GM21447 (cell line): ENCODE data around the gene BRS3.

Source experiments
- ATAC-seq: cut with Tn5 transposase; IDR thresholded peaks from one replicate; pipeline ENCODE4 v1.9.1; 2021; ENCODE audit not compliant: unreplicated experiment

The BRS3 gene

GRCh38 chrX:136493011-136493410, 5.3 kb downstream of the BRS3 start:
- ATAC-seq, result no peak

GRCh38 chrX:136495043-136495442, 7.3 kb downstream of the BRS3 start:
- ATAC-seq, result no peak

- no peak for ATAC-seq
Observed at GRCh38 chrX:136496186-136496763, 8.5 kb downstream of the BRS3 start.

- peak; percentile 75 for ATAC-seq
Observed at GRCh38 chrX:136496764-136497555, 9.2 kb downstream of the BRS3 start.

- peak; percentile 11 for ATAC-seq
Observed at GRCh38 chrX:136497556-136498052, 9.9 kb downstream of the BRS3 start, which contains the start of gene HTATSF1. Gene HTATSF1, plus strand, starts transcription at chrX:136497592. Its CDS starts 93 bp downstream, at chrX:136497685.

GRCh38 chrX:136519069-136519468, 31.3 kb downstream of the BRS3 start:
- no peak for ATAC-seq

GRCh38 chrX:136523770-136524169, 36.0 kb downstream of the BRS3 start:
- no peak for ATAC-seq

- ATAC-seq, result no peak
Observed at GRCh38 chrX:136525738-136526606, 38.2 kb downstream of the BRS3 start.

- ATAC-seq, result no peak
Observed at GRCh38 chrX:136528645-136529315, 41.0 kb downstream of the BRS3 start.

- ATAC-seq, result no peak
Observed at GRCh38 chrX:136529795-136530194, 42.0 kb downstream of the BRS3 start.

GRCh38 chrX:136531951-136532350, 44.2 kb downstream of the BRS3 start, which contains the start of gene VGLL1:
Gene VGLL1, plus strand, starts transcription at chrX:136532215. Its CDS starts 3,806 bp downstream, at chrX:136536021.
- no peak for ATAC-seq

GRCh38 chrX:136534131-136534530, 46.4 kb downstream of the BRS3 start:
- ATAC-seq, result no peak

- no peak for ATAC-seq
Observed at GRCh38 chrX:136538811-136539210, 51.1 kb downstream of the BRS3 start.

GRCh38 chrX:136540226-136540625, 52.5 kb downstream of the BRS3 start:
- no peak for ATAC-seq

GRCh38 chrX:136541294-136541693, 53.5 kb downstream of the BRS3 start:
- no peak for ATAC-seq

GRCh38 chrX:136542281-136542680, 54.5 kb downstream of the BRS3 start:
- ATAC-seq, result no peak
